ENCODE measurements around the gene CXCL12.

Gene CXCL12

DNA sequence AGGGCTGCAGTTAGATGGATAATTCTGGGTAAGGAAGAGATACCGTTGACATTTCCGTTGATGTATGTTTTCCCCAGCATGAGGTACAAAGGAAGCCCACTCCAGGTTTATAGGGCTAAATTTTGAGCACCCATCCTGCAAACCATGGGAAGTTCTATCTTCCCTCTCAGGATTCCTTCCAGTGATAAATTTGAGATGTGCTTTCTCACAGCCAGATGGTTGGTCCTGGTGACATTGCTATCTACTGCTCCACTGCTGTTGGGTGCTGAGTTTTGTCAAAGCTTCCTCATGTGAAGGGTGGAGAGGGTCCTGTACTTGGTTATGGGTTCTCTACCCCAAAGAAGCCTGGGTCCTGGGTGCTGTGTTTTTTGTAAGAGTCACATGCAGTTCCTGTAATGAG is 57.4 kb downstream of the CXCL12 start:
- DNase-seq = no peak

Data from NCI-H510A treated with DMSO at 0.1 percent for 48 hours (cell line).